ENCODE data around the gene PHF21A. TPM values are rescaled to one million over a fixed set of nuclear protein-coding genes. Genes with fewer than 3 reads are reported as not detected.
A peak's percentile ranks its signal among the peaks of the same experiment; 100 is the strongest.

The PHF21A gene
- total and polyA plus RNA-seq, 2 of the 13 experiments (the other 11 are each of a cell fraction or from before 2014, with no cell fraction given) = 4.1 to 34.6 TPM

- Histone ChIP-seq H3K4me1 (ENCODE audit: insufficient read depth, low read length) (peaks cover 34% of the 10 kb centered on the region), H3K9me3 (ENCODE audit: low read length) (no peaks in the 10 kb centered on the region), H3K27me3 (ENCODE audit: control insufficient read depth in 1 of 2, insufficient read depth in 2 of 2, low read length in 2 of 2) (0 out of 5 replicates have a peak, but pooled peaks cover 0 to 1% of the 10 kb centered on the region in 2 experiments), H3K4me2 (ENCODE audit: low read depth, low read length) (no peak overlapping the region), H2AFZ (ENCODE audit: low read length) (no peak overlapping the region), H4K20me1 (ENCODE audit: insufficient read depth, low read length) (no peaks in the 10 kb centered on the region), H3K27ac (ENCODE audit: extremely low read length, insufficient read depth, low read length) (no peak overlapping the region), H3K9ac (ENCODE audit: insufficient read depth, low read depth, low read length) (no peak overlapping the region), H3K4me3 (replicated peaks in 1 of 3; ENCODE audit: insufficient read depth in 1 of 3, low read depth in 2 of 3, low read length in 3 of 3) (no peak overlapping the region), H3K36me3 (replicated peaks in 1 of 2; ENCODE audit: control insufficient read depth in 1 of 2, insufficient read depth in 2 of 2, low read length in 2 of 2) (no peaks in the 10 kb centered on the region; a peak in 1 of 5 replicates), H3K79me2 (ENCODE audit: insufficient read depth, low read length) (no peaks in the 10 kb centered on the region)
- intact Hi-C loops (cut with micrococcal nuclease; ENCODE audit: unreplicated experiment) (loop anchor here (5.0 kb wide), 1 partner anchor 78 kb away; the partner anchor contains the start of gene CRY2), in situ Hi-C loops (cut with HindIII; ENCODE audit: extremely low pct_ligation_motif_present, low pct_unique_long_range_greater_than_20kb) (no loop called here)
- FAIRE-seq (no peak), DNase-seq (ENCODE audit: low spot score) (no peak), ATAC-seq (no peak)
- 94% methylated on average over 6 of the region's 6 CpGs for WGBS (ENCODE audit: low lambda C conversion rate)
- BruUV-seq (replicated peaks) = no TSS peak
- ChIA-PET CTCF (ENCODE audit: low intra/inter-chr PET ratio, low total read pairs) (no interaction called here), POLR2A (no interaction called here)
- TF ChIP-seq ZNF629 (CRISPR knock-in tag; conservative IDR thresholded peaks at IDR 0.05) (peak; percentile 70), ELK4 (CRISPR knock-in tag; IDR thresholded peaks at IDR 0.05; ENCODE audit: borderline replicate concordance) (no peak), PCBP2 (optimal IDR thresholded peaks at IDR 0.05; ENCODE audit: low read depth, low read length, poor library complexity, severe bottlenecking) (no peak), SMAD9 (CRISPR knock-in tag; IDR thresholded peaks at IDR 0.05) (no peak), REST (IDR thresholded peaks at IDR 0.05; ENCODE audit: borderline replicate concordance in 1 of 2, low read depth in 1 of 2, low read length in 2 of 2) (peak in 1 of 2 experiments; percentile 50; a peak in 2 of 4 replicates)
Observed at GRCh38 chr11:45924927-45925326, 196.3 kb downstream of the PHF21A start.
